B cell (primary cell): ENCODE results near the gene RAB25. TPM values are rescaled to one million over a fixed set of nuclear protein-coding genes. Genes with fewer than 3 reads are reported as not detected.
A peak's percentile ranks its signal among the peaks of the same experiment; 100 is the strongest.

Experiments used
- ATAC-seq: fragments of 200-7000 bp; cut with Tn5 transposase; one replicate; pipeline ENCODE4 v1.10.0; 2021; ENCODE audit warnings: low read depth, mild to moderate bottlenecking, moderate number of reproducible peaks, moderate library complexity
- CTCF ChIA-PET: fragments of 350-600 bp; sonication (Branson Sonifier 250); formaldehyde crosslinking; loops from one replicate; lab custom pipeline; 2021; ENCODE audit warnings: antibody characterized with exemption, inconsistent platforms; lab: Charles Lee
- POLR2A ChIA-PET: fragments of 350-600 bp; sonication (Branson Sonifier 250); formaldehyde crosslinking; loops from one replicate; lab custom pipeline; 2021; ENCODE audit warnings: antibody characterized with exemption; lab: Charles Lee
- DNase-seq: peaks from one replicate; pipeline ENCODE4 v3.0.0; 2013
- H2AFZ ChIP-seq: 2 replicates; pipeline ENCODE4 v1.6.1; 2012; ENCODE audit warnings: mild to moderate bottlenecking, low read depth, low read length; ENCODE audit not compliant: insufficient read depth, poor library complexity, severe bottlenecking
- H3K27ac ChIP-seq, 2 donors: 1 replicate in 1 of 2; 2 replicates in 1 of 2; pipeline ENCODE4 v1.5.1; 2012 to 2013; ENCODE audit warnings: low read length in 2 of 2, mild to moderate bottlenecking in 2 of 2, moderate library complexity in 1 of 2
- H3K27me3 ChIP-seq, 4 experiments: fragments of 200-600 bp in 1 of 4; sonication (generic) in 1 of 4; replicated peaks in 1 of 4; 1 replicate in 2 of 4; 2 replicates in 2 of 4; pipeline versions ENCODE4 v1.6.1 to v1.7.0; 2013 to 2016; ENCODE audit warnings: low read length in 3 of 4, mild to moderate bottlenecking in 2 of 4, mixed read lengths in 1 of 4, moderate library complexity in 1 of 4; ENCODE audit not compliant: insufficient read depth in 4 of 4, control insufficient read depth in 3 of 4; ENCODE audit errors: control extremely low read depth in 1 of 4
- H3K36me3 ChIP-seq, 2 experiments: replicated peaks in 1 of 2; 1 replicate in 1 of 2; 2 replicates in 1 of 2; pipeline versions ENCODE4 v1.6.1 to v1.7.1; 2013; ENCODE audit warnings: low read length in 1 of 2; ENCODE audit not compliant: insufficient read depth in 2 of 2, control insufficient read depth in 1 of 2; ENCODE audit errors: control extremely low read depth in 1 of 2, extremely low read depth in 1 of 2
- H3K4me1 ChIP-seq, 2 donors: fragments of 200-600 bp in 1 of 2; sonication (generic) in 1 of 2; 1 replicate in 1 of 2; 2 replicates in 1 of 2; pipeline versions ENCODE4 v1.5.1 to v1.6.1; 2013 to 2017; ENCODE audit warnings: low read length in 2 of 2; ENCODE audit not compliant: control insufficient read depth in 2 of 2, insufficient read depth in 2 of 2
- H3K4me2 ChIP-seq: replicated peaks from 2 replicates; pipeline ENCODE3; 2012; ENCODE audit warnings: mild to moderate bottlenecking, low read depth, low read length; ENCODE audit not compliant: poor library complexity, severe bottlenecking
- H3K4me3 ChIP-seq, 5 experiments: fragments of 200-600 bp in 1 of 5; sonication (generic) in 1 of 5; 1 replicate in 3 of 5; 2 replicates in 2 of 5; pipeline versions ENCODE4 v1.5.1 to v1.7.0; 2011 to 2016; ENCODE audit warnings: low read length in 4 of 5, mild to moderate bottlenecking in 4 of 5, low read depth in 2 of 5, control low read depth in 1 of 5, moderate library complexity in 1 of 5; ENCODE audit not compliant: insufficient read depth in 1 of 5; ENCODE audit errors: control extremely low read depth in 1 of 5, extremely low read depth in 1 of 5
- H3K79me2 ChIP-seq: fragments of 200-600 bp; sonication (generic); one replicate; pipeline ENCODE4 v1.6.0; 2016; ENCODE audit warnings: low read length; ENCODE audit not compliant: control insufficient read depth, insufficient read depth
- H3K9ac ChIP-seq: fragments of 200-600 bp; sonication (generic); 2 replicates; pipeline ENCODE4 v1.6.1; 2017; ENCODE audit warnings: mild to moderate bottlenecking, low read length, moderate library complexity
- H3K9me3 ChIP-seq, 3 donors: one replicate each; pipeline versions ENCODE4 v1.6.1 to v1.7.1; 2013; ENCODE audit warnings: low read length in 2 of 3; ENCODE audit not compliant: control insufficient read depth in 2 of 3, insufficient read depth in 1 of 3; ENCODE audit errors: control extremely low read depth in 1 of 3
- H4K20me1 ChIP-seq: 2 replicates; pipeline ENCODE4 v1.6.0; 2012; ENCODE audit warnings: mild to moderate bottlenecking, low read length; ENCODE audit not compliant: insufficient read depth, control insufficient read depth, poor library complexity, severe bottlenecking
- H3K27ac Mint-ChIP-seq: one replicate; pipeline ENCODE4 v1.8.0; 2021; ENCODE audit warnings: mixed read lengths
- H3K27me3 Mint-ChIP-seq: one replicate; pipeline ENCODE4 v1.8.0; 2021; ENCODE audit warnings: mixed read lengths
- H3K4me1 Mint-ChIP-seq: one replicate; pipeline ENCODE4 v1.8.0; 2021; ENCODE audit warnings: mixed read lengths
- H3K4me3 Mint-ChIP-seq: one replicate; pipeline ENCODE4 v1.8.0; 2021; ENCODE audit warnings: mixed read lengths
- H3K9me3 Mint-ChIP-seq: one replicate; pipeline ENCODE4 v1.8.0; 2022; ENCODE audit warnings: mixed read lengths; ENCODE audit not compliant: insufficient read depth
- EZH2 ChIP-seq: IDR thresholded peaks from 2 replicates; pipeline ENCODE4 v1.6.1; 2012; ENCODE audit warnings: borderline replicate concordance, low read depth, mild to moderate bottlenecking, moderate library complexity, low read length; ENCODE audit not compliant: insufficient read depth, poor library complexity, severe bottlenecking
- WGBS: methylation state at CpG from one replicate; pipeline ENCODE4 v1.1.5; 2013; ENCODE audit warnings: missing lambda C conversion rate; ENCODE audit not compliant: insufficient coverage; 5-methylcytosine and 5-hydroxymethylcytosine counted together
- intact Hi-C: fragments of 100-400 bp; cut with micrococcal nuclease; formaldehyde crosslinking; loops from one replicate; pipeline ENCODE4 v1.10.0; 2022
- polyA plus RNA-seq: library from polyadenylated mRNA; depleted of rRNA; stranded (reverse); fragments of >200 nt; gene quantifications from 2 replicates; pipeline ENCODE4 v1.2.3, GENCODE V29; 2012
- total RNA-seq, 2 donors: library from RNA; stranded (reverse); fragments of 120-200 nt in 1 of 2; gene quantifications; 1 replicate in 1 of 2; 2 replicates in 1 of 2; pipeline versions ENCODE4 v1.2.3 to v1.2.4, GENCODE V29; 2013 to 2022
- TF ChIP-seq, protein P1 (sequence below): fragments of 200-600 bp; IDR thresholded peaks from one replicate; pipeline ENCODE4 v1.8.0; 2022; ENCODE audit warnings: antibody characterized with exemption, mild to moderate bottlenecking

RAB25 gene
- total and polyA plus RNA-seq, 2 donors (not counting 1 experiment from before 2014, with no cell fraction given): 0.69 to 2.2 TPM

DNA sequence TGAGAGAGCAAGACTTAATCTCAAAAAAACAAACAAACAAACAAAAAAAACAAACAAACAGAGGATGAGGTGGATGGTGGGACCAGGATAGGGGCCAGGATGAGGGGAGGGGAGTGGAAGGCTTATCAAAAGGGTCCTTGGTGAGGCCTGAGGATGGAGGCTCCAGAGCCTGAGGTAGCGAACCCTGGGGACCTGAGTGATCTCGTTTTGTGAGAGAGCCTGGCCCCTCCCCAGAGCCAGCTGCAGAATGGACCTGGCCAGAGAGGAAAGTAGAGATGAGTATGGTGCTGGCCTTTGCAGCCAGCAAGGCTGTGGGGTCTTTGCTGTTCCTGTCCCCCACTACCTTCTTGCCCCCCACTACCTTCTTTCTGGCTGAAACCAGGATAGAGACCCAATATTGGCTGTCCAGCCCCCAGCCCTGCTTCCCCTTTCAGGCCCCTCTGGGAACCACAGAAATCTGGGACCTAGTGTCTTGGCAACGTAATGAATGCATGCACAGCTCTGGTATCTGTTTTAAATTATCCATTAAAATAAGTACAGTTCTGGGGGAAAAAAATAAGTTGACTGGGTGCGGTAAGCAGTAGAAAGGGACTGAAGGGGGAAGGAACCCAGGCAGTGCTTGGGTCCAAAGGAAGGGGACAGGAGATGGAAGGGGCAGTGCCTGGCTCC, 52.5 kb downstream of the RAB25 start:
- WGBS: 81% methylated on average over 3 of the region's 4 CpGs
- Histone ChIP-seq H3K79me2 (no peaks in the 10 kb centered on the region), H3K4me1 (peaks cover 22 to 24% of the 10 kb centered on the region in 2 donors), H3K9ac (no peak overlapping the region), H3K4me2 (no peak overlapping the region), H3K27ac (no peak overlapping the region), H3K36me3 (no peaks in the 10 kb centered on the region), H3K9me3 (peaks cover 0 to 4% (median 0%) of the 10 kb centered on the region in 3 donors), H4K20me1 (no peaks in the 10 kb centered on the region), H3K4me3 (no peak overlapping the region), H3K27me3 (peaks cover 0 to 50% (median 12%) of the 10 kb centered on the region in 4 experiments), H2AFZ (no peak overlapping the region)
- intact Hi-C loops: no loop called here
- ChIA-PET POLR2A (interaction anchor here (0.7 to 2.7 kb wide), 4 partner anchors 13 to 20 kb away, joined by 4 to 29 read pairs (median 8); no protein-coding TSS in a partner anchor), CTCF (interaction anchor here (0.5 to 28.7 kb wide), 3 partner anchors 15 to 218 kb away, joined by 3 to 970 read pairs (median 89); no protein-coding TSS in a partner anchor)
- DNase-seq (no peak), ATAC-seq (no peak)
- Mint-ChIP-seq H3K27ac (peak overlapping the region; percentile 77), H3K4me3 (peak overlapping the region; percentile 90), H3K27me3 (peaks cover 32% of the 10 kb centered on the region), H3K4me1 (peaks cover 39% of the 10 kb centered on the region), H3K9me3 (no peaks in the 10 kb centered on the region)
- TF ChIP-seq EZH2: no peak
- TF ChIP-seq, protein P1, sequence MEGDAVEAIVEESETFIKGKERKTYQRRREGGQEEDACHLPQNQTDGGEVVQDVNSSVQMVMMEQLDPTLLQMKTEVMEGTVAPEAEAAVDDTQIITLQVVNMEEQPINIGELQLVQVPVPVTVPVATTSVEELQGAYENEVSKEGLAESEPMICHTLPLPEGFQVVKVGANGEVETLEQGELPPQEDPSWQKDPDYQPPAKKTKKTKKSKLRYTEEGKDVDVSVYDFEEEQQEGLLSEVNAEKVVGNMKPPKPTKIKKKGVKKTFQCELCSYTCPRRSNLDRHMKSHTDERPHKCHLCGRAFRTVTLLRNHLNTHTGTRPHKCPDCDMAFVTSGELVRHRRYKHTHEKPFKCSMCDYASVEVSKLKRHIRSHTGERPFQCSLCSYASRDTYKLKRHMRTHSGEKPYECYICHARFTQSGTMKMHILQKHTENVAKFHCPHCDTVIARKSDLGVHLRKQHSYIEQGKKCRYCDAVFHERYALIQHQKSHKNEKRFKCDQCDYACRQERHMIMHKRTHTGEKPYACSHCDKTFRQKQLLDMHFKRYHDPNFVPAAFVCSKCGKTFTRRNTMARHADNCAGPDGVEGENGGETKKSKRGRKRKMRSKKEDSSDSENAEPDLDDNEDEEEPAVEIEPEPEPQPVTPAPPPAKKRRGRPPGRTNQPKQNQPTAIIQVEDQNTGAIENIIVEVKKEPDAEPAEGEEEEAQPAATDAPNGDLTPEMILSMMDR: no peak
